HG03175 (cell line): Measurements from ENCODE around the gene SFMBT2.
A peak's percentile ranks its signal among the peaks of the same experiment; 100 is the strongest.
"Not testable (repeated sequence)": the region's sequence is repeated elsewhere in the genome, so short reads cannot be mapped to it uniquely, and the experiment has no call there.

Source experiments
- ATAC-seq: cut with Tn5 transposase; IDR thresholded peaks from one replicate; pipeline ENCODE4 v1.9.1; 2021; ENCODE audit warnings: mild to moderate bottlenecking, moderate library complexity; ENCODE audit not compliant: unreplicated experiment

The SFMBT2 gene

DNA sequence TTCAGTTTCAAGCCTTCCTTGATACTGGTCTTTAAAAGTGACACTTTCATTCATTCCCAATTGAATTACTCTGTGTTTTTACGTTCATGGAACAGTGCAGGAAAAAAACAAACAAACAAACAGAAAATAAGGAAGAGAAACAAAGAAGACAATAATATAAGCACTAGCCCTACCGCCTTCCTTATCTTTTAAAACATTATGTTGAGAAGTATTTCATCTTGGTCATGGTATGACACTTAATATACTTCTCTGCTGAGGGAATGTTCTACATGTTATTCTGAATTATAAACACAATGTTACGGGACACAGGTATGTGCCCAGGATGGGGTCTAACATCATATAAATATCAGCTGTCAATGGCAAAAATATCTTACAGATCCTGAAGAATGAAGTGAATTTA is 176.7 kb downstream of the SFMBT2 start:
- ATAC-seq = no peak

- no peak for ATAC-seq
These were observed 177.4 kb downstream of the SFMBT2 start for GRCh38 chr10:7233259-7233991.

DNA sequence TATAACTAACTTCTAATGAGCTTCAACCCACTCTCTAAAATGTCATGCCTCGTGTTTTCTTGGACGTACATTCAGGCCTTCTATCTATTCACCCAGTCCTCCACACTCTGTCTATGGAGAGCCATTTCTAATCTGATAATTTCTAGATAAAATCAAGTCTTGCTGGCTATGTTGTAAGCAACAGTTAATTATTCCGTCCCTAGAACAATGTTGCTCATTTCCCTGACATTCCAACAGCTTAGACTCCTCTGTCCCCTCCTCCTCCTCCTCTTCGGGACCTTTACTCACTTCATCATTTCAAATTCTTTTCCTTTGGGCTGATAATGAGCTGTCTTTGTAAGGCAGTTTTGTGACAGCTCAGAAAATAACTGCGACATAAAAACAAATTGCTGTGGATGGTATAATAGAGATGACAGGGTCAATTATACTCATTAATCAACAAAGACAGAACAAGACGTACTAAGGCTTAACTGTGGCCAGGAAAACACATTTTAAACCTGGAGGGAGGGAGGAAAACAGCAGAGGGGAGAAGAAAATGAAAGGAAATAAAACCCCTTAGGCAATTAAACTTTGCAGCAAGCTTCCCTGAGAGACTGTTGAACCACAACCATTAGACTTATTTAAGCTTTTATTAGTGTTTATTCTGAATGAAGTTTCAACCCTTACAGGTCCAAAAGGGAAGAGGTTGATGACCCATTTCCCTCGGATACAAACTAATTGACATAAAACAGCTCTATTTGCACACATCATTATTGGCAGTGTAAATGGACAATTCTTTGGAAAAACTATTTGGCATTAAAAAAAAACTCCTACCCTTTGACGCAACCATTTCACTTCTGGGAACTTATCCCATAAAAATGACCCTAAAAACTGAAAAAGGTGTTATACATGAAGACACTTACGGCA is 179.1 kb downstream of the SFMBT2 start:
- ATAC-seq = no peak

DNA sequence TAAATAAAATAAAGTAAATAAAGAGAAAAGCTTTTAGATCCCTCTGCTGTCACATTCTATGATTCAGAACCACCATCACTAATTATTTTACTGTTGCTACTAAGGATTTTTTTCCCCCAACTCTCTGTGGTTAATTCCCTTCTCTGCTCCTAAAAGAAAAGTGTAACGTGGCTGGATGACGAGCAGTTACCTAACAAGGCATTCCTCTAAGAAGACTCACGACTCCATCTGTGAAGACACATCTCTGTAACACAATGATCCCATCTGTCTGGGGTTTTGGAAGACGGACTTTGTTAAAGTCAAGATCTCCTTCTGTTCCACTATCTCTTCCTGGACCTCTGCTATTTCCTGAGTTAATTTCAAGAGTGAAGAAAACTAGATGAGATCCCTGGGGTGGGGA is 179.9 kb downstream of the SFMBT2 start:
- ATAC-seq = no peak

DNA sequence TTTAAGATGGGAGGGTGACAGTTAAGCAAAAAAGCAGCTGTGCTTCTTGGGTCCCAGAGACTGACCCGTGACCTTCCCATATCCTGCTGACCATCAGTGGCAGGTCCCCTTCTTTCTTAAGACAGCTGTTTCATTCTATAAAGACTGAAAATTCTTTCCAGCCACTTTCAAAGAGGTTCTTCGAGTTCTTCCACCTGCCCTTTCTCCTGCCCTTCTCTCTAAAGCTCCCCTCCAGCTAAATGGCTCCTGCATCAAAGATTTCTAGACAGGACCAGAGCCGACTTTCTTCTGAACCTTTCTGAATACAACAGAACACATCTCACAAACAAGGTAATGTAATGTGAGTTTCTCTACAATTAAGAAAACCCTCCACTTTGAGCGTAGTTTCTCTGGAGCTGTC is 180.8 kb downstream of the SFMBT2 start:
- ATAC-seq = no peak

- no peak for ATAC-seq
These were observed 185.7 kb downstream of the SFMBT2 start for GRCh38 chr10:7225133-7225532.

DNA sequence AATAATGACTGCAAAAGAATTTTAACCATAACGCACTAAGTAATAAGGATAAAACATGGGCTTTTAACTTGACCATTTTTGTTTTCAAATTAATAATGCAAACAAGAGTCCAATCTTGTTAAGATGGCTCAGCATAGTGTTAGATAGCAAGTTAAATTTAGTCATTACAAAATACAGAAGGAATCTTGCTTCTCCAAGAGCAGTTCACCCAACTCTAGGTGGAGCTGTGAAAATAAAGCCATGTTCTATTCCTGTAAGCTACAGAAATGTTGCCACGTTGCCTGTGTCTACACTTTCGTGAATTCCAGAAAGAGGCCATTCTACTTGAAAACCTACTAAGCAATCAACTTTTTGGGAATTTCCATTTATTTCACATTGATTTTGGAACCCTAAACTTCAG is 191.9 kb downstream of the SFMBT2 start:
- no peak for ATAC-seq

DNA sequence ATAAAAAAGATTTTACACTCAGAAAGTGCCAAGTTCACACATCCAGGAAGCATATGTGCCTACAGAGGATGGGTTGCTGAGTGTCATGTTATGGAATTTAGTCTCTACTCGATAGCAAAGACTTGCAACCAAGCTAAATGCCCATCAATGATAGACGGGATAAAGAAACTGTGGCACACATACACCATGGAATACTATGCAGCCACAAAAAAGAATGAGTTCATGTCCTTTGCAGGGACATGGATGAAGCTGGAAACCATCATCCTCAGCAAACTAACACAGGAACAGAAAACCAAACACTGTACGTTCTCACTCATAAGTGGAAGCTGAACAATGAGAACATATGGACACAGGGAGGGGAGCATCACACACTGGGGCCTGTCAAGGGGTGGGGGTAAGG is 198.1 kb downstream of the SFMBT2 start:
- ATAC-seq = not testable (repeated sequence)

DNA sequence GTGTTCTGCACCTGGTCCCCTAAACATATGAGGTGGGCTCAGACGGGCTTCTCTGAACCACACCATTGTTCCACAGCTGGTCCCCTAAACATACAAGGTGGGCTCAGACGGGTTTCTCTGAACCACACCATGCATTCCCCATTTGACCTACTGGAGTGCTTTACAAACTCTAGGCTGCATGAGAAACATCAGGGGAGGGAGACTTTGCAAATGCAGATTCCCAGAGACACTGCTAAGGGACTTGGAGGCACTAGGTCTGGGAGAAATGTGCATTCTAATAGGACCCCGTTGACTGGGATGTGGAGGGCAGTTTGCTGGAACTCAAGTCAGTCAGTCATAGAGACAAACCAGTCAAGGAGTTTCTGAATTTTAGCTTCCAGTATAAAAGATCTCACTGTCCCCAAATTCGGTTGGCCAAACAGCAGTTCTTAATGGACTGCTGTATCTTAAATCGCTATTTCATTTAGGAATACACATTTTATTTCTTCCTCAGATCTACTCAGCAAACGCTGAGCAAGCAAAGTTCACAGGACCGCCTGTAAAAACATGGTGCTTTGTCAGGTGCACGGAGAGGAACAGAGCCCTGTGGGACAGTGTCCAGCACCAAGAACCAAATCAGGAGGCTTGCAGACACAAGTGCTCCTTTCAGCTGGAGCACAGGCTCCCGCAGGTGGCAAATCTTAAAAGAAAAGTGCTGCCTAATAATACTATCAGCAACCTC is 198.8 kb downstream of the SFMBT2 start:
- no peak for ATAC-seq

GRCh38 chr10:7210516-7210915 is 200.3 kb downstream of the SFMBT2 start:
- no peak for ATAC-seq

- ATAC-seq = no peak
These were observed 201.4 kb downstream of the SFMBT2 start for GRCh38 chr10:7209458-7209857.

DNA sequence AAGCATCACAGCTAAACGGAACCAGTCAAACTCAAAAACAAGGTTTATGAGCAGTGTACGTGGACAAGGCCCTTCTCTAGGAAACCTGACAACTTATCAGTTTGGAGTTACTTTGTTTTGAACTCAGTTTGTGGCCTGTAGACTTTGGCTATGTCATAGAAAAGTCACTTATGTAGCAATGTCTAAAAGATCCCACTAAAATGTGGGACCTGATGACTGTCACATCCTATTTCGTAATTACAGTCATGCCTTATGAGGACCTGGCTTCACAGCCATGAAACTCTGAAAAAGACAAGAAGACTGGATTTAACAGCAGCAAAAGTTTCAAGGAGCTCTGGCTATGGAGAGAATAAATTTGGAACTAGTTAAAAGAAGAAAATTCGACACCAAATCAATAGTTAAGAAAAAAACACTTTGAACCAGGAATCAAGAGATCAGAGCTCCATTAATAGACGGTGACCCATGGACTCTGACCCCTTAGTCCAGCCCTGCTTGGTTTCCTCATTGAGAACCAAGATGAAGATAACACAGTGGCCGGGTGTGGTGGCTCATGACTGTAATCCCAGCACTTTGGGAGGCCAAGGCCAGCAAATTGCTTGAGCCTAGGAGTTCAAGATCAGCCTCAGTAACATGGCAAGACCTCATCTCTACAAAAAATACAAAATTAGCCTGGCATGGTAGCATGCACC is 204.3 kb downstream of the SFMBT2 start:
- ATAC-seq = no peak

GRCh38 chr10:7205656-7206055 is 205.2 kb downstream of the SFMBT2 start:
- no peak for ATAC-seq

- ATAC-seq = no peak
These were observed 208.0 kb downstream of the SFMBT2 start for GRCh38 chr10:7202793-7203355.

- ATAC-seq = no peak
These were observed 211.6 kb downstream of the SFMBT2 start for GRCh38 chr10:7199152-7199760.

- no peak for ATAC-seq
These were observed 214.6 kb downstream of the SFMBT2 start for GRCh38 chr10:7196284-7196683.

- ATAC-seq = no peak
These were observed 215.7 kb downstream of the SFMBT2 start for GRCh38 chr10:7195118-7195517.

DNA sequence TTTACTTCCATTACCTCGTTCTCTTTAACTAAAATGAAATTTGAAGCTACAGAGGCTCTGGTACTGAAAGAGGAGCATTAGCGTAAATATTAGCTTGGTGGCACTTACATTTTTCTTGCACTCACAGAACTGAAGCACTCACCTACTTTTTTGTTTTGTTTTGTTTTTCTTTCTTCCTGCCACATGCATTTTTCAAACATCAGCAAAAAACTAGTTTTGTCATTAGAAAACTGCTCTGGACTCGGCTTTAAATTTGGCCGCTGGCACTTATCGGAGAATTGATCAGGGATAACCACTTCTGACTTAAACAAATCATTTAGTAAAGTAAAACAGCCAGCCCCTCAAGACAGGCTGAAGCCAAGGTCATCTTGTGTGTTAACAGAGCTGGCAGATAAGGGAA is 216.3 kb downstream of the SFMBT2 start:
- no peak for ATAC-seq

DNA sequence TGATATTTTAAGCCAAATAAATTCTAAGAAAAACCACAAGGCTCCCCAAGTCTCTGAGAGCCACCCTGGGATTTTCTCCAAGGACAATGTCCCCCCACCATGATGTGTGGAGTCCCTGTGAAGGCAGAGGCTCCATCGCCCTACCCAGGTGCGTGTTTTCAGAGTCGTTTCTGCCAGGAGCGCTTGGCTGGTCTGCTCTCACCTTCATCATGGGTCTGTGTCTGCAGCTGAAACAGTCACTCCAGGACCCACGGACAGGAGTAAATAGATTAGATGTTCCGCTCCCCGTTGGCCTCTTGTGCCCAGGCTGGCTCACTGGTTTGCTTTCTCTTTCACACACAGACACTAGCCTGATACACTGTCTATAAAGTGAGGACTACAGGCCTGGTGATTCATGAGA is 217.5 kb downstream of the SFMBT2 start:
- ATAC-seq = peak; percentile 48

- peak; percentile 41 for ATAC-seq
These were observed 217.9 kb downstream of the SFMBT2 start for GRCh38 chr10:7192831-7193361.
